Keratinocyte (primary cell): ENCODE data around the gene SH2B3.

Experiments
- EZH2 ChIP-seq: IDR thresholded peaks from one replicate; pipeline ENCODE4 v1.6.1; 2012; ENCODE audit warnings: inconsistent platforms, mild to moderate bottlenecking, low read length, moderate library complexity
- TF ChIP-seq, protein P1 (sequence below), 3 experiments: IDR thresholded peaks in 1 of 3; conservative IDR thresholded peaks in 1 of 3; optimal IDR thresholded peaks in 1 of 3; 2 replicates in 2 of 3; 3 replicates in 1 of 3; pipeline versions ENCODE3 to v1.5.1; 2011; ENCODE audit warnings: low read length in 3 of 3, mild to moderate bottlenecking in 3 of 3, moderate library complexity in 2 of 3, control low read depth in 1 of 3, inconsistent platforms in 1 of 3; ENCODE audit not compliant: insufficient read depth in 2 of 3; ENCODE audit errors: extremely low read depth in 1 of 3

DNA sequence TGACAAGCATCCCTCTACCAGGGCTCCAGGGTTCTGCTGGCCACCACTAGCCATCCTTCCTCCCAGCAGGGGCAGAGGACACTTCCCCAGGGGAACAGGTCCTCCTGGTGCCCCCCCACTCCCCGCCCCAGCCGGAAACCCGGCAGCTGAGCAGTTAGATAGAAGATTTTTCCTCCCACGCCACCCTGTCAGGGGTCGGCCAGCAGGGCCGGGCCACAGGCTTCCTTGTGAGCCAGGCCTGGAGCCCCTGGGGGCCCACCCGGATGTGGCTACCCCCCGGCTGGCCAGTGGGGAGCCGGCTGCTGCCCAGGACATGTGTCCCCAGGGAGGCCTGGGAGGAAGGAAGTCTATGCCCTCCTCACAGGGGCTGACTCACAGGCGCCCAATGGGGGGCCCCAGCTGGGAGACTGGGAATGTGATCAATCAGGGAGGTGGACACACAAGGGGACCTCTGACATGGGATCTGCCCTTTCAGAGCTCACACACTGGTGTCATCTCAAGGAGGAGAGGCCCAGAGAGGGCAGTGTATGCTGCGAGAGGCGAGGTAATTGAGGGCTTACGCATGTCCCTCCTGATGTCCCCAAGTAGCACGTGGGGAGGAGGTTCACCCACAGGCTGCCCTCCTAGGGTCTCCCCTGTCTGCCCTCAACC lies 4.2 kb downstream of the SH2B3 start:
- TF ChIP-seq, protein P1, sequence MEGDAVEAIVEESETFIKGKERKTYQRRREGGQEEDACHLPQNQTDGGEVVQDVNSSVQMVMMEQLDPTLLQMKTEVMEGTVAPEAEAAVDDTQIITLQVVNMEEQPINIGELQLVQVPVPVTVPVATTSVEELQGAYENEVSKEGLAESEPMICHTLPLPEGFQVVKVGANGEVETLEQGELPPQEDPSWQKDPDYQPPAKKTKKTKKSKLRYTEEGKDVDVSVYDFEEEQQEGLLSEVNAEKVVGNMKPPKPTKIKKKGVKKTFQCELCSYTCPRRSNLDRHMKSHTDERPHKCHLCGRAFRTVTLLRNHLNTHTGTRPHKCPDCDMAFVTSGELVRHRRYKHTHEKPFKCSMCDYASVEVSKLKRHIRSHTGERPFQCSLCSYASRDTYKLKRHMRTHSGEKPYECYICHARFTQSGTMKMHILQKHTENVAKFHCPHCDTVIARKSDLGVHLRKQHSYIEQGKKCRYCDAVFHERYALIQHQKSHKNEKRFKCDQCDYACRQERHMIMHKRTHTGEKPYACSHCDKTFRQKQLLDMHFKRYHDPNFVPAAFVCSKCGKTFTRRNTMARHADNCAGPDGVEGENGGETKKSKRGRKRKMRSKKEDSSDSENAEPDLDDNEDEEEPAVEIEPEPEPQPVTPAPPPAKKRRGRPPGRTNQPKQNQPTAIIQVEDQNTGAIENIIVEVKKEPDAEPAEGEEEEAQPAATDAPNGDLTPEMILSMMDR (optimal IDR thresholded peaks at IDR 0.05 in 1 of 3, IDR thresholded peaks at IDR 0.05 in 1 of 3, conservative IDR thresholded peaks at IDR 0.05 in 1 of 3; ENCODE audit: extremely low read depth in 1 of 3, insufficient read depth in 2 of 3, low read length in 3 of 3) = no peak
- TF ChIP-seq EZH2 = no peak
